A673 (cell line): ENCODE data around the gene EHD3.

ENCODE experiments used
- EZH2 ChIP-seq: fragments of 200-600 bp; sonication (generic); IDR thresholded peaks from 2 replicates; pipeline ENCODE4 v1.6.1; 2017; ENCODE audit warnings: borderline replicate concordance, low read depth, mild to moderate bottlenecking, mixed read lengths, antibody characterized with exemption, low read length; ENCODE audit not compliant: poor library complexity, severe bottlenecking
- TF ChIP-seq, protein P1 (sequence below): fragments of 300-800, 200-600 bp; sonication (generic); conservative IDR thresholded peaks from 2 replicates; pipeline ENCODE4 v1.5.1; 2017; ENCODE audit warnings: low read depth, mild to moderate bottlenecking, antibody characterized with exemption, low read length, moderate library complexity, mixed read lengths

DNA sequence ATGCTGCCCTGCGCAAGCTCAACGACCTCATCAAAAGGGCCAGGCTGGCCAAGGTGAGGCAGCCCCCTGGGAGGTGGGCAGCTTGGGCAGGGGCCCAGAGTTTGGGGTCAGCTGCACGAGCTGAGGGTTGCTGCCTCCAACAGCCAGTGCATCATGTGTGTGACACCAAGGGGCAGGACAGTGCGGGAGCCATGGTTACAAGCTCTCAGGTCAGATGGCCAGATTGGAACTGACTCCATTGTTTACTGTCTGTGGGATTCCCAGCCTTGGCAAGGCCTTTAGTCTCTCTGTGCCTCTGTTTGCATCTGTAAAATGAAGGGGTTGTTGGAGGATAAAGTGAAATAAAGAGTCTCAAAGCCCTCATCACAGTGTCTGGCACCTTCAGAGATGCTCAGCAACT, 26.9 kb downstream of the EHD3 start:
- TF ChIP-seq, protein P1, sequence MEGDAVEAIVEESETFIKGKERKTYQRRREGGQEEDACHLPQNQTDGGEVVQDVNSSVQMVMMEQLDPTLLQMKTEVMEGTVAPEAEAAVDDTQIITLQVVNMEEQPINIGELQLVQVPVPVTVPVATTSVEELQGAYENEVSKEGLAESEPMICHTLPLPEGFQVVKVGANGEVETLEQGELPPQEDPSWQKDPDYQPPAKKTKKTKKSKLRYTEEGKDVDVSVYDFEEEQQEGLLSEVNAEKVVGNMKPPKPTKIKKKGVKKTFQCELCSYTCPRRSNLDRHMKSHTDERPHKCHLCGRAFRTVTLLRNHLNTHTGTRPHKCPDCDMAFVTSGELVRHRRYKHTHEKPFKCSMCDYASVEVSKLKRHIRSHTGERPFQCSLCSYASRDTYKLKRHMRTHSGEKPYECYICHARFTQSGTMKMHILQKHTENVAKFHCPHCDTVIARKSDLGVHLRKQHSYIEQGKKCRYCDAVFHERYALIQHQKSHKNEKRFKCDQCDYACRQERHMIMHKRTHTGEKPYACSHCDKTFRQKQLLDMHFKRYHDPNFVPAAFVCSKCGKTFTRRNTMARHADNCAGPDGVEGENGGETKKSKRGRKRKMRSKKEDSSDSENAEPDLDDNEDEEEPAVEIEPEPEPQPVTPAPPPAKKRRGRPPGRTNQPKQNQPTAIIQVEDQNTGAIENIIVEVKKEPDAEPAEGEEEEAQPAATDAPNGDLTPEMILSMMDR, result no peak
- TF ChIP-seq EZH2, result no peak
